Activated CD8-positive, alpha-beta memory T cell treated with anti-CD3 and anti-CD28 coated beads for 36 hours (primary cell): Measurements from ENCODE around the gene MT1F. TPM values are rescaled to one million over a fixed set of nuclear protein-coding genes. Genes with fewer than 3 reads are reported as not detected.

Experiments
- CTCF ChIA-PET: fragments of 350-600 bp; sonication (Branson Sonifier 250); formaldehyde crosslinking; loops from one replicate; lab custom pipeline; 2021; ENCODE audit warnings: antibody characterized with exemption; lab: Charles Lee
- POLR2A ChIA-PET: fragments of 350-600 bp; sonication (Branson Sonifier 250); formaldehyde crosslinking; loops from one replicate; lab custom pipeline; 2021; ENCODE audit warnings: antibody characterized with exemption; lab: Charles Lee
- total RNA-seq, 2 experiments: library from RNA; stranded (reverse); gene quantifications; one replicate each; pipeline ENCODE4 v1.2.3, GENCODE V29; 2021

The MT1F gene
- total RNA-seq, 2 experiments from 2014 or later = 9.6 to 10.1 TPM

DNA sequence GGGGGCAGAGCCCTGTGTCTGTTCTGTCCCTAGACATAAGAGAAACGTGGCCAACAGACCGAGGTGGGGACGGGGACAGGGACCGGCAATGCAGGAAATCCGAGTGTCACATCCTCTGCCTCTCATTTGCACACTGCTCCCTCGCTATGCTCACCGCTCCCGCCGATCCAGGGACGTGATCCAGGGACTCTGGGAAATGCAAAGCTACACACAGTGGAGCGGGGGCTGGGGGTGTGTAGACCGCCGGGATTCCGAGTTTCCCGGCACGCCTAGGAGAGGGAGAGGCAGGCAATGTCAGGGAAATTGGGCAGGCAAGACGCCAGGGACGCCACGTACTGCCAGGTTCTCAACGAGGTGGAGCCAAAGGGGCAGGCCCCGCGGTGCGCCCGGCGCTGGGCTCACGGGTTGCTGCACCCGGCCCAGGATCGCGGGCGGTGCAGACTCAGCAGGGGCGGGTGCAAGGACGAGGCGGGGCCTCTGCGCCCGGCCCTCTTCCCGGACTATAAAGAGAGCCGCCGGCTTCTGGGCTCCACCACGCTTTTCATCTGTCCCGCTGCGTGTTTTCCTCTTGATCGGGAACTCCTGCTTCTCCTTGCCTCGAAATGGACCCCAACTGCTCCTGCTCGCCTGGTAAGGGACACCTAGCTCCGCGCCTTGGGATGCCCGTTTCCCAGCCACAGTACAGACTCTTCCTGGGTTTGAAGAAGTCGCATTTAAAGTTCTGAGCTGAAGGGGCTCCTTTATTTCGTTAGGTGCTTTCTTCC lies 24.4 kb downstream of the MT1F start, which contains the start of gene MT1X:
Gene MT1X (plus strand): TSS at position 532 of the 764 bp plus-strand sequence. CDS start 71 bp downstream, at position 603.
- CTCF ChIA-PET = interaction anchor here (0.8 to 2.2 kb wide), 4 partner anchors 13 to 74 kb away, joined by 3 to 6 read pairs (median 4); partner anchors contain the start of genes MT1H and MT2A
- POLR2A ChIA-PET = interaction anchor here (0.6 to 1.2 kb wide), 5 partner anchors 20 to 104 kb away, joined by 3 to 7 read pairs (median 5); no protein-coding TSS in a partner anchor

DNA sequence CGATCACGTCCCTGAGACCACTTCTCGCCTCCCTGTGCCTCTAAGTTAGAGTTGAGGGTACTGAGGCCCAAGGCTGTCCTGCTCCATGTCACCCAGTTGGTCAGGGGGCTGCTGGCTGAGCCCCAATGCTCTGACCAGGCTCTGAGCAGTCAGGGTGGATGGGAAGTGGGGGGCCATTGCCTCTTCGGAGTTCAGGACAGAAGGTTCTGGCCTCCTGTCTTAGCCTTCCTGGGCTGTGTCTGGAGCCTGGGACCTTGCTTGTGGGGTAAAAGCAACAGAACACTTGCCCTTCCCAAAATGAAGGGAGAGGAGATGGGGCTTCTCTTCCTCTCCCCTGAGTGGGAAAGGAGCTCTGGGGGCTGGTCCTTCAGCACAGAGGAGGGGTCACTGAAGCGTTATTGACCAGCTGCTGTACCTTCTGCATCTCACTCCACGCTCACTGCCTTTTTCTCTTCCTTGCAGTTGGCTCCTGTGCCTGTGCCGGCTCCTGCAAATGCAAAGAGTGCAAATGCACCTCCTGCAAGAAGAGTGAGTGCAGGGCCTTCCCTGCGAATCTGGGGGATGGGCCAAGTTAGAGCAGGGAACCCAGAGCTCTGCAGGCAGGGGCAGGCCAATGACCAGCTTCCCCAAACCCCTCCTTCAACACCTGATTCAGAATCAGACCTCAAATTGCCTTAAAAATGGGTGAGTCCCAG lies 25.1 kb downstream of the MT1F start:
- ChIA-PET CTCF (interaction anchor here (0.8 to 2.4 kb wide), 4 partner anchors 14 to 105 kb away, joined by 3 to 8 read pairs (median 6); partner anchors contain the start of gene MT1H), POLR2A (interaction anchor here (0.6 to 1.2 kb wide), 5 partner anchors 19 to 105 kb away, joined by 3 to 7 read pairs (median 5); no protein-coding TSS in a partner anchor)

DNA sequence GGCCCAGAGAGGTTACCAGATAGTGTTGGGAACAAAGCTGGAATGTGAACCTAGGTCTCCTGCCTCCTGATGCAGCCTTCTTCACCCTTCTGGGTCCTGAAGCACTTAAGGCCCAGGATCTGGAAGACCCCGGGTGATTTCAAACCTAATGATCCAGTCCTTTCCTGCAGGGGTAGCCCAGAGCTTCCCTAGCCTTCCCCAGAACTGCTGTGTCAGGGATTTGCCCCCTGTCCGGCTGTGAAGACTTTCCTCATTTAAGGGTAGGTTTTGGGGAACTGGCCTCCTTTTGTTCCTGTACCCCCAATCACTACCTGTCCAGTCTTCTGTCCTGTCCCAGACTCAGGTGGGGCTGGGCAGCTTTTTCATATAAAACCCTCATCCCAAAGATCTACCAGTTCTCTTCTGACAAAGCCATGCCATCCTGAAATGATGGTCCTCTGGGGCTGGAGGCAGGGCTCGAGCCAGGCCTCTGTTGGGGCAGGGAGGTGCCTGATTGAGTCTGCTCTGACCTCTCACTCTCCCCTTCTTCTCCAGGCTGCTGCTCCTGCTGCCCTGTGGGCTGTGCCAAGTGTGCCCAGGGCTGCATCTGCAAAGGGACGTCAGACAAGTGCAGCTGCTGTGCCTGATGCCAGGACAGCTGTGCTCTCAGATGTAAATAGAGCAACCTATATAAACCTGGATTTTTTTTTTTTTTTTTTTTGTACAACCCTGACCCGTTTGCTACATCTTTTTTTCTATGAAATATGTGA lies 25.8 kb downstream of the MT1F start:
- POLR2A ChIA-PET = interaction anchor here (1.1 to 1.2 kb wide), 2 partner anchors 18 to 40 kb away, joined by 6 to 7 read pairs; no protein-coding TSS in a partner anchor

GRCh38 chr16:56684256-56684925 lies 26.6 kb downstream of the MT1F start:
- ChIA-PET POLR2A (no interaction called here), CTCF (interaction anchor here (2.4 kb wide), 1 partner anchor 107 kb away, joined by 8 read pairs; no protein-coding TSS in a partner anchor)

More for the DNA sequence above, 25.8 kb downstream of the MT1F start:
- CTCF ChIA-PET = interaction anchor here (1.5 to 2.4 kb wide), 3 partner anchors 14 to 106 kb away, joined by 6 to 8 read pairs (median 6); partner anchors contain the start of gene MT1H

DNA sequence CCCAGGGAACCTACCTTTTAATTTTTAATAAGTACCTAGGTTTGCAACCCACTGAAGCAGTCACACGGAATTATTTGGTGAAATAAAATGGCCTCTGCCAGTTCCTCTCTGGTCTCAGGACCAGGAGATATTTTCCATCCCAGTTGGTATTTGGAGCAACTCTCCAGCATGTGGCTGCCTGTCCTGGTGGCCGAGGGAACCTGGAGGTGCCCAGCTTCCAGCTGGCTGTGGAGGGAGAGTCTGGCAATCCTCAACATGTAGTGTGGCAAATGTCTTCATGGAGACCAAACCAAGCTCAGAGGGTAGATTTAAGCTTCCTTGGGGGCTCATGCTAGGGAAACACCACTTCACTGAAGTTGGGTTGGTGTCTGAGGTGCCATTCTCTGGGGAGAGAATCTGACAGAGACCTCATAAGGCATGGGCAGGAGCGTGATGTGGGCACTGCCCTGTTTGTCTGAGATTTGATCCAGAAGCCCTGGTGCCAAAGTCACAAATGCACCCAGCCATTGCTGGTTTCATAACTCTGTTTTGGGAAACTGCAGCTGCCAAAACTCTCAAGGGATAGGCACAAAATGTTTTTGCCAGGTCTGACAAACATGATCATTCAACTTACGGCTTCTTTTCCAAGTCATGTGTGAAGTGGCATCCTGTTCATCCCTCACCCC lies 27.3 kb downstream of the MT1F start:
- CTCF ChIA-PET = interaction anchor here (1.2 to 2.4 kb wide), 2 partner anchors 9 to 108 kb away, joined by 3 to 8 read pairs; no protein-coding TSS in a partner anchor
- POLR2A ChIA-PET = no interaction called here

- ChIA-PET CTCF (interaction anchor here (0.7 kb wide), 1 partner anchor 169 kb away, joined by 3 read pairs; no protein-coding TSS in a partner anchor), POLR2A (no interaction called here)
Observed at GRCh38 chr16:56686758-56687157, 29.0 kb downstream of the MT1F start.

DNA sequence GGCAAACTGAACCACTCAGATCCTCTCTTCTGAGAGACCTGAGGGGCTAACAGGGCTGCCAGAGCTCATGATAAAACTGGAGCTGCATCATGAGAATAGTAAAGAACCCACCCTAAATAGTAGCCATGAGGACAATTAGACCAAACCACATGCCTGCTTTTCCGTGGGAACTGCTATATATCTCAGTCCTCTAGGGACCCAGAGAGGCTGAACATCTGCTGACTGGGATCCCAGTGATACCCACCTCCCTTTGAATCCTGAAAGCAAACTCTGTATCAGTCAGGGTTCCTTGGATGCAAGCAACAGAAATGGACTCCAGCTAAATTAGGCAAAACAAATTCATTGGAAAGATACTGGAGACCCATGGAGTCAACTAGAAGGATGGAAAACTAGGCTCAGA lies 31.0 kb downstream of the MT1F start:
- CTCF ChIA-PET = no interaction called here
- POLR2A ChIA-PET = no interaction called here

DNA sequence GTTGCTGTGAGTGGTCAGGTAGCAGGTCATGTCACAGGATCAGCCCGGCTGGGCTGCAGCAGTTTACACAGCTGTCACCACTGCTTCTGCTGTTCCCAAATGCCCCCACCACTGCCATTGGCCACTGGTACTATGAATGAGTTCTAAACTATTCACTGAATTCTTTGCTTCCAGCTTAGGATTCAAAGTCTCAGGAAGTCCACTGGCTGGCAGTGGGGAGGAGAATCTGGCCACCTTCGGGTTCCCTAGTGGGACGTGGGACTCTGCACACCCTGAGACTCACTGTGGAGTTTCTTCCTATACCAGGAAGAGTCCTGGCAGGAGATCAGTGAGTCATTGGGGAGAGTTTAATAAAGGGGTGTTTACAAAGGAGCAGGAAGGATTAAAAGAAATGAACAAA lies 31.4 kb downstream of the MT1F start:
- ChIA-PET CTCF (no interaction called here), POLR2A (no interaction called here)

DNA sequence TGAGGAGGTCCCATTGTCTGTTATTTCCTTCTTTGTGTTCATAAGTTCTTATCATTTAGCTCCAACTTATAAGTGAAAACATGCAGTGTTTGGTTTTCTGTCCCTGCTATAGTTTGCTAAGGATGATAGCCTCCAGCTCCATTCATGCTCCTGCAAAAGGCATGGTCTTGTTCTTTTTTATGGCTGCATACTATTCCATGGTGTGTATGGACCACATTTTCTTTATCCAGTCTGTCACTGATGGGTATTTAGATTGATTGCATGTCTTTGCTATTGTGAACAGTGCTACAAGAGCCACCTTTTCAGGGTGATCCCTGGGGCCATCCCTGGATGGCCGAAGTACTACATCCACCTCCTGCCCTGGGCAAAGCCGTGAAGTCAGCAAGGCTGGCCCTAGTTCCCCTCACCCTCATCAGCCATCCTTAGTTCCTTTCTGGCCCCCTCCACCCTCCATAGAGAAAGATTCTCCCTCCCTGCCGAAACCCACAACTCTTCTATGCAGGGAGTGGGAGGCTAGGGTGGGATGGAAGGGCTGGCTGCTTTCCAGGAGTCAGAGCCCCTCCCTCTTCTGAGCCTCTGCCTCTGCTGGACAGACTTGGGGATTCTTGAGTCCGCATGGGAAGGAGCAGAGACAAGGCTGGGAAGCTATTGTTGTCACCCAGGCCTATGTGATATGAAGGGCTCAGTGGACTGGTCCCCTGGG lies 32.8 kb downstream of the MT1F start:
- ChIA-PET POLR2A (no interaction called here), CTCF (interaction anchor here (1.0 kb wide), 1 partner anchor 11 kb away, joined by 4 read pairs; no protein-coding TSS in a partner anchor)

GRCh38 chr16:56691885-56692284 lies 34.1 kb downstream of the MT1F start:
- CTCF ChIA-PET = no interaction called here
- POLR2A ChIA-PET = no interaction called here

DNA sequence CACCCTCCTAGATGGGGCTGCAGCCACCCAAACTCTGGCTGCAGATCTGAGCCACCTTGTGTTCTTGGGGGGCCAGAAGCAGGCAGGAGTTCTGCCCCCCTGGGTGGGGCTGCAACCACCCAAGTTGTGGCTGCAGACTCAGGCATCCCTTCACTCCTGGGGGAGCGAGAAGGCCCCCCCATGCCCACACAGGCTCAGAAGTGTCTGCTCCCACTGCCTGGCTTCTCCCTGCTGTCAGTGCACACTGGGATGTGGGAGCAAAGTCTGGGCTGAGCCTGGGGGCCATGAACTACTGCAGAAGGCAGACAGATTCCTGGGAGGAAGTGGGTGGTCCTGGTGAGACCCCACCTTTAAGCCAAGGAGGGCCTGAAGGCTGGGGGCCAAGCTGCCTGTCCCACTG lies 37.5 kb downstream of the MT1F start:
- CTCF ChIA-PET = interaction anchor here (0.8 to 1.6 kb wide), 2 partner anchors 17 to 118 kb away, joined by 4 to 6 read pairs; no protein-coding TSS in a partner anchor
- POLR2A ChIA-PET = no interaction called here

DNA sequence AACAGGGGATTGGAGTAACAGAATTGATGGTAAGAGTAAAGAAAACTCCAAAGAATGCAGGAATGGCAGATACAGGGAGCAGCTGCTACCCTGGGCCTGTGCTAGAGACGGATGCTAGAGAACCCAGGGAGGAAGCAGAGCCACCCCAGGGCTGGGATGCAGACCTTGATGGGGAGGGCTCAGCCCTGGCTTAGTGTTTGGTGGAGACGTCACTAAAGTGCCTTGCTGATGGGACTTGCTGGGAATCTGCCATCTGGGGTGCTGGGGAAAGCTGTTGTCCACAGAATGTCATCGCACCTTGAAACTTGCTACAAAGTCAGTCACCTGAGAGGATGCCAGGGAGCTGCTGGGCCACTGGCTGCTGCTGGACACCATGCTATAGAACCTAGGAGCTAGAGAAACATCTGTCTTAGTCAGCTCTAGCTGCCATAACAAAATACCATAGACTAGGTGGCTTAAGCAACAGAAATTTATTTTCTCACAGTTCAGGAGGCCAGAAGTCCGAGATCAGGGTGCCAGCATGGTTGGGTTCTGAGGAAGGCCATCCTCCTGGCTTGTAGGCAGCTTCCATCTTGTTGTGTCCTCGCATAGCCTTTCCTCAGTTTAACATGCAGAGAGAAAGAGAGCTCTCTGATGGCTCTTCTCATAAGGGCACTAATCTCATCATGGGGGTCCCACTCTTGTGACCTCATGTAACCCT lies 39.8 kb downstream of the MT1F start:
- ChIA-PET CTCF (no interaction called here), POLR2A (no interaction called here)

DNA sequence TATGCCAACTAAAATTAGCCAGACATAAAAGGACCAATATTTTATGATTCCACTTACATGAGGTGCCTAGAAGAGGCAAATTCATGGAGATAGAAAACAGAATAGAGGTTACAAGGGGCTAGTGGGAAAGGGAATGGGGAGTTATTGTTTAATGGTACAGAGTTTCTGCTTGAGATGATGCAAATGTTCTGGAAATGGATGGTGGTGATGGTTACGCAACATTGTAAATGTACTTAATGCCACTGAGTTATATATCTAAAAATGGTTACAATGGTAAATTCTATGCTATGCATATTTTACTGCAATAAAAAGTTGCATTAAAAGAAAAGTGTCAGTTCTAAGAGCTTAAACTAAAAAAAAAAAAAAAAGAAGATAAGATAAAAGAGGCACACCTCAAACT lies 42.4 kb downstream of the MT1F start:
- ChIA-PET CTCF (interaction anchor here (0.6 to 3.9 kb wide), 5 partner anchors 22 to 124 kb away, joined by 3 to 48 read pairs (median 3); partner anchors contain the start of gene MT1A), POLR2A (no interaction called here)

GRCh38 chr16:56700631-56701030 lies 42.9 kb downstream of the MT1F start:
- ChIA-PET CTCF (interaction anchor here (0.6 to 3.9 kb wide), 7 partner anchors 22 to 183 kb away, joined by 3 to 48 read pairs (median 4); partner anchors contain the start of gene MT1A), POLR2A (interaction anchor here (1.9 kb wide), 1 partner anchor 18 kb away, joined by 7 read pairs; no protein-coding TSS in a partner anchor)

GRCh38 chr16:56701534-56701933 lies 43.8 kb downstream of the MT1F start:
- ChIA-PET CTCF (interaction anchor here (0.6 to 3.9 kb wide), 23 partner anchors 11 to 228 kb away, joined by 3 to 48 read pairs (median 4); partner anchors contain the start of gene BBS2), POLR2A (interaction anchor here (1.9 kb wide), 1 partner anchor 19 kb away, joined by 7 read pairs; no protein-coding TSS in a partner anchor)

DNA sequence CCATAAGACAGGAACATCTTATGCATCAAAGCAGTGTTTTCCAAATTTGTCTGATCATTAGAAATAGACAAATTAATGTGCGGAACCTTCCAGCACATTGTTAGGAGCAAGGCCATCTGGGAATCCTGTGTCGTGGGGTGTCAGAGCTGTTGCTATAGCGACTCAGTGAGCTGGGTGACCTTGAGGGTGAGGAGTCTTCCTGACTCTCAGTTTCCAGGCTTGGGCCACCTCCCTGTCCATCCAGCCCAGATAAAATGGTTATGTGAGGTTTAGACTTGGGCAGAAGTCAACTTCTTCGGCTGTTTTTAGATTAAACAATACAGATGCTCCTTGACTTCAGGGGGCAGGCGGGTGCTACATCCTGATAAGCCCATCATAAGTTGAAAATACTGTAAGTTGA lies 45.1 kb downstream of the MT1F start:
- ChIA-PET POLR2A (interaction anchor here (0.7 kb wide), 1 partner anchor 167 kb away, joined by 4 read pairs; no protein-coding TSS in a partner anchor), CTCF (interaction anchor here (0.7 to 3.9 kb wide), 7 partner anchors 14 to 282 kb away, joined by 3 to 48 read pairs (median 7); no protein-coding TSS in a partner anchor)
